ENCODE results near the gene RAD51B.

Gene RAD51B

GRCh38 chr14:68463705-68464374 lies 644.3 kb downstream of the RAD51B start:
- no peak for DNase-seq (ENCODE audit: low spot score)

DNA sequence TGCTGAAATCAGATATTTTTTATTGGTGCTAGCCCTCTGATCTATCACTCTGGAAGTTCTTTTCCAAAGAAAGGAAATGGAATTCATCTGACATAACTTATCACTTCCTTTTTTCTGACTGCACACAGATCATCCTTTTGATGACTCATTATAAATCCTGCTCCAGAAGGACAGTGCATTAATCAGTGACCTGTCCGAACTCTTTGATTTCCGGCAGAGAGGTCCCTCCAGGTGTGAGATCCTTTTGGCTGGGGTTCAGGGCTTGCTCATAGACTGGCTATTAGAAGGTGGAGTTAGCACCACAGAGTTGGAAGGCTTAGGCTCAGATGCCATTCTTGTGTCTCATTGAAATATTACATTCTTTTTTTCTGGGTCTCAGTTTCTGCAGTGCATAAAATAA lies 645.1 kb downstream of the RAD51B start:
- DNase-seq (ENCODE audit: low spot score), result no peak

DNA sequence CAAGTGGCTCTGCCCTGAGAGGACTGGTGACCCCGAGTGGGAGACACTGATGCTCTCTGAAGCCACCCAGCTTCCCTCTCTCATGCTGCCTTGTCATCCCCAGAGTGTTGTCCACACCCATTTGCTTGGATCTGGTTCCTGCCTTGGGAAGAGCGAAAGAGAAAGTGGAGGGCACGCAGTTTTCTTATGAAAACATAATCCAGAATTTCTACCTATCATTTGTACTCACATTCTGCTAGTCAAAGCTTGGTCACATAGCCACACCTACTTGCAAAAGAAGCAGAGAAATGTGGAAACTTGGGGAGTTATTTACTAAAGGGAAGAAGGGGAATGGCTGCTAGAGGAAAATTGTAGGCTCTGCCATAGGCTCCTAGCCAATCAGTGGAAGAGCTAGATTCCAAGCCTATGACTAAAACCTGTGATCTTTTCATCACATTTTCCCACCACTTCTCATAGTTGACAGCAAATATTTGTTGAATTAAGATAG lies 647.0 kb downstream of the RAD51B start:
- peak; percentile 78 for DNase-seq (ENCODE audit: low spot score)

- no peak for DNase-seq (ENCODE audit: low spot score)
These were observed 647.8 kb downstream of the RAD51B start for GRCh38 chr14:68467425-68467824.

- DNase-seq (ENCODE audit: low spot score), result no peak
These were observed 649.0 kb downstream of the RAD51B start for GRCh38 chr14:68468437-68469207.

GRCh38 chr14:68469208-68469713 lies 649.7 kb downstream of the RAD51B start:
- DNase-seq (ENCODE audit: low spot score), result no peak

- DNase-seq (ENCODE audit: low spot score), result no peak
These were observed 650.8 kb downstream of the RAD51B start for GRCh38 chr14:68470361-68470760.

DNA sequence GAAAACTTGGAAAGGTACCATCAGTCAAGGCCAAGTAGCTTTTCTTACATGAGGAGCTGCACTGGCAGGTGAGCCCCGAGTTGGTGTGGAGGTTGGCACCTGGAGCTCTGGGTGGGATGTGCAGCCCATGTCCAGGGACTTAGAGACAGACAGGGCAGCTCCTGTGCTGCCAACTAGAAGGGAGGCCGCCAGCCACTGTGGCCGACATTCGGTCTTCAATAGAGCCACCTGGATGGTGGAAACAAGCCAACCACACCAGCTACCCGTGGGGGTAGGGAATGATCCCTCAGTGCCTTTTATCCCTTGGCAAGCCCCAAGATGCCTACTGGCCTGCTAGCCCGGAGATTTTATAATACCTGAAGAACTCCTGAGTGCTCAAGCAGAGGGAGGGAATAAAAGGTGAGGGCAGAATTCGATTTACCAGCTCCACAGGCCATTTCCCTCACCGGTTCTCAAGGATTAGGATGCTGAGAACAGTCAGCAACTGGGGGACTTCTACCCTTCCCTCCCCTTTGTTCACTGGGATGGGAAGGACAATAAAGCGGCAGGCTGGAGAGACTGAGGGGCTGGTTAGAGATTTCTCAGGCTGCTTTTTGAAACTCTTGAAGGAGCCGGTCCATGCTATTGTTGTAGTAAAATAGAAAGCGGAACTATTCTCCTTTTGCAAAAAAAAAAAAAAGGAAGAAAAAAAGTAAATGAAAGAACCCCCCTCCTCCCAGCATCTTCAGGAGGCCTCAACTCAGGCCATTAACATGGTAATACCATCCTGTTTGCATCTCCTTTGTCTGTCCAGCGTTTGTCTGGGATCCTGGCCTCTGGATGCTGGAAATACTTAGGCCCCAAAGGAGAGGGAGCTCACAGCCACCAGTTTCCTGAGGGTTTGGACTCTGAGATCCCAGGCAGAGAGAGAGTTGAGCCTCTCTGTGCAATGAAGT lies 651.7 kb downstream of the RAD51B start:
- no peak for DNase-seq (ENCODE audit: low spot score)

DNA sequence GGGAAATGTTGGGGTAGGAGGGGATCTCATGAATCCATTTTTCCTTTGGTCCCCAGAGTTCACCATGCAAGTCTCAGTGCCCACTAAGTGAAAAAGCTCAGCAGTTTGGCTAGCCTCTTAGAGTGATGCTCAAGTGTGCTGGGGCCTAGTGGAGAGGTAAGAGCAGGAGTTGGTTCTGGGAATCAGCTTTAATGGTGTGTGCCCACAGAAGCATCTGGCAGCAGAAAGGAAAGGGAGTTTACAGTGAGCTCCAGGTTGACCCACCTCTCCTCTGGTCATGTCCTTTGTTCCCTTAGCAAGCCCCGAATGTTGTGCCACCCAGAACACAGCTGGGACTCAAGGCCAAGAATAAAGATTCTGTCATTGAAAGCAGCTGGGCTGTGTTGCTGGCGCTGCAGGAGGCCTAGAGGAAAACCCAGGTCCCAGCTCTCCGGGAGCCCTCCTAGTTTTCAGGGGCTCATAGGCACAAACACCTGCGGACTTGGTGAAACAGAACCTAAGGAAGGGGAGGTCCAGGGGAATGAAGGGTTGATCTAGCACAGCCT lies 652.5 kb downstream of the RAD51B start:
- DNase-seq (ENCODE audit: low spot score), result no peak

GRCh38 chr14:68473069-68473468 lies 653.5 kb downstream of the RAD51B start:
- no peak for DNase-seq (ENCODE audit: low spot score)

- no peak for DNase-seq (ENCODE audit: low spot score)
These were observed 654.2 kb downstream of the RAD51B start for GRCh38 chr14:68473794-68474193.

GRCh38 chr14:68474741-68475140 lies 655.2 kb downstream of the RAD51B start:
- DNase-seq (ENCODE audit: low spot score), result no peak

GRCh38 chr14:68475802-68476201 lies 656.2 kb downstream of the RAD51B start:
- DNase-seq (ENCODE audit: low spot score), result no peak

- DNase-seq (ENCODE audit: low spot score), result peak; percentile 19
These were observed 656.9 kb downstream of the RAD51B start for GRCh38 chr14:68476212-68477109.

DNA sequence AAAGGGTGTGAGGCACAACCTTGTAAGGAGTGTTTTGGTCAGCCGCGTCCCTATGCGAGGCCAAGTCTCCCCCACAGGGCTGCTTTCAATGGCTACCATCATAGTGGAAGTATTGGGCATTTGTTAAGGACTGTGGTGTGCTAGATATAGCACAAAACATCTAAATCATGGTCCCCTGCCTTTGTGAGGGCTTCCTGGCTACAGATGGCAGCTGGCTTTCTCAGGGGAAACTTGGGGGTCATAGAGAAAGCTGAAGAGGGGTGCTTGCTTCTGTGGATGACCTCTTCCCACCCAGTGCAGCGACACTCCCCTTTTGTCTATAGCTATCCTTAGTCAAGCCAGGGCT lies 657.5 kb downstream of the RAD51B start:
- no peak for DNase-seq (ENCODE audit: low spot score)

DNA sequence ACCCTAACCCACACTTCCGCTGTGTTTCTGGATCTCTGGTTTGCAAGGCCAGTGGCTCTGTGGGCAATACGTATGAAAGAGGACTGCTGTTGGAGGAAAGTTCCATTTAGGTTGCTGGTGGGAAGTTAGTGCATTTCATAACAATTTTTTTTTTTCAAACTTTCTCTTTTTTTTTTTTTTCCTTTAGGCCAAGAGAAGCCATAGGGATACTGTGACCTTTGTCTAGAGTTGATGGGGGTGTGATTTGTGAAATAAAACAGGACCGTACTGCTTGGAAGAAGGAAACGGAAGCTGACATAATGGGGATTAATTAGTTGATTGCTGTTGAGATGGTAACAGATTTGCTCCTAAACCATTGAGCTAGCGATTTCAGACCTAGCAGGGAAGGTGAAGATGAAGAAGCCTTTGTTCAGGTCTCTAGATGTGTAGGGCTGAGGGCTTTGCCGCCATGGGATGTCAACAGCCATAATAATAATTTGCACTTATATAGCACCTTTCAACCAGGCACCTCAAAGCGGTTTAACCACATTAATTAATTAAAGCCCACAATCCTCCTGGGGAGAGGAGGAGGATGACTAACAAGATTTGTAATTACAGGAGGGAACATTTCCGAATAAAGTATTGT lies 658.0 kb downstream of the RAD51B start:
- no peak for DNase-seq (ENCODE audit: low spot score)

DNA sequence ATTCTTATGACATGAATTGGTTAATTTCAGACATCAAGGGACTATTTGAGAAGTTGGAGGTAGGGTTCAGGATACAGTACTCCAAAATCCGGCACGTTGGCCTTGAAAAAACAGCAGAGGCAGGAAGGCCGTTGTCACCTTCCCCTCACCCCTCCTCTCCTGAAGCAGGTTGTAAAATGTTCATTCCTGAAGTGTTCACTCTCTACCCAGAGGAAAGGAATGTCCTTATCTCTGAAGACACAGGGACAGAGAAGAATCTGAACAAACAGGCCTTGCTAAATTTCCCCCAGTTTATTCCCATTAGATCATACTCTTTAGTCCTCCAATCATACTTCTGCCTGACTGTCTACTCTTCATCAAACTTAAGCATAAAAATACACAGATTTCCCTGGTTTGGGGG lies 659.7 kb downstream of the RAD51B start:
- DNase-seq (ENCODE audit: low spot score), result no peak

- no peak for DNase-seq (ENCODE audit: low spot score)
These were observed 662.4 kb downstream of the RAD51B start for GRCh38 chr14:68482018-68482417.

GRCh38 chr14:68482772-68483395 lies 663.3 kb downstream of the RAD51B start:
- DNase-seq (ENCODE audit: low spot score), result no peak

Measured in hepatic stellate cell (primary cell).